ENCODE measurements around the gene NBPF12.
"Not testable (repeated sequence)": the region's sequence is repeated elsewhere in the genome, so short reads cannot be mapped to it uniquely, and the experiment has no call there.

DNA sequence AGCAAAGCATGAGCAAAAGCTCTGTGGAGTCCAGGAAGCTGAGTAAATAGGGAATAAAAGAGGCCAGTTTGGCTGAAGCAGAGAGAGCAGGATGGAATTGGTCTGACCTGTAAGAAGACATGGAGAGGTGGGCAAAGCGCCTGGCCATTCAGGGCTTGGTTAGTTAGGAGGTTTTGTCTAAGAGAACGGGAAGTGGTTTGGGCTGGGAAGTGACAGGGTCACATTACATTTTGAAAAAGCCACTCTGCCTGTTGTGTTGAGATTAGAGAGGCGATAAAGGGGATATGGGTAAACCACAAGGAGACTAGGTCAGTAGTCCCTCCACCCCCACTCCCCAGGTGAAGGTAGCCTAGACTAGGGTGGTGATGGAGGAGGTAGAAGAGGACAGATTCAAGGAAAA is 662 bp upstream of the NBPF12 start:
- not testable (repeated sequence) for TF ChIP-seq EP300 (conservative IDR thresholded peaks at IDR 0.05; ENCODE audit: poor library complexity, severe bottlenecking); EZH2 (IDR thresholded peaks at IDR 0.05; ENCODE audit: borderline replicate concordance, insufficient read depth, low read length, poor library complexity, severe bottlenecking); CTCF (IDR thresholded peaks at IDR 0.05; ENCODE audit: poor library complexity, severe bottlenecking); POLR2AphosphoS5 (IDR thresholded peaks at IDR 0.05); RAD21 (conservative IDR thresholded peaks at IDR 0.05); TAF1 (IDR thresholded peaks at IDR 0.05; ENCODE audit: low read depth); SMC3 (conservative IDR thresholded peaks at IDR 0.05; ENCODE audit: poor library complexity); MXI1 (conservative IDR thresholded peaks at IDR 0.05; ENCODE audit: poor library complexity, severe bottlenecking)
- TF ChIP-seq, protein P1, sequence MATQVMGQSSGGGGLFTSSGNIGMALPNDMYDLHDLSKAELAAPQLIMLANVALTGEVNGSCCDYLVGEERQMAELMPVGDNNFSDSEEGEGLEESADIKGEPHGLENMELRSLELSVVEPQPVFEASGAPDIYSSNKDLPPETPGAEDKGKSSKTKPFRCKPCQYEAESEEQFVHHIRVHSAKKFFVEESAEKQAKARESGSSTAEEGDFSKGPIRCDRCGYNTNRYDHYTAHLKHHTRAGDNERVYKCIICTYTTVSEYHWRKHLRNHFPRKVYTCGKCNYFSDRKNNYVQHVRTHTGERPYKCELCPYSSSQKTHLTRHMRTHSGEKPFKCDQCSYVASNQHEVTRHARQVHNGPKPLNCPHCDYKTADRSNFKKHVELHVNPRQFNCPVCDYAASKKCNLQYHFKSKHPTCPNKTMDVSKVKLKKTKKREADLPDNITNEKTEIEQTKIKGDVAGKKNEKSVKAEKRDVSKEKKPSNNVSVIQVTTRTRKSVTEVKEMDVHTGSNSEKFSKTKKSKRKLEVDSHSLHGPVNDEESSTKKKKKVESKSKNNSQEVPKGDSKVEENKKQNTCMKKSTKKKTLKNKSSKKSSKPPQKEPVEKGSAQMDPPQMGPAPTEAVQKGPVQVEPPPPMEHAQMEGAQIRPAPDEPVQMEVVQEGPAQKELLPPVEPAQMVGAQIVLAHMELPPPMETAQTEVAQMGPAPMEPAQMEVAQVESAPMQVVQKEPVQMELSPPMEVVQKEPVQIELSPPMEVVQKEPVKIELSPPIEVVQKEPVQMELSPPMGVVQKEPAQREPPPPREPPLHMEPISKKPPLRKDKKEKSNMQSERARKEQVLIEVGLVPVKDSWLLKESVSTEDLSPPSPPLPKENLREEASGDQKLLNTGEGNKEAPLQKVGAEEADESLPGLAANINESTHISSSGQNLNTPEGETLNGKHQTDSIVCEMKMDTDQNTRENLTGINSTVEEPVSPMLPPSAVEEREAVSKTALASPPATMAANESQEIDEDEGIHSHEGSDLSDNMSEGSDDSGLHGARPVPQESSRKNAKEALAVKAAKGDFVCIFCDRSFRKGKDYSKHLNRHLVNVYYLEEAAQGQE (IDR thresholded peaks at IDR 0.05; ENCODE audit: borderline replicate concordance) = not testable (repeated sequence)

All from neural cell (in vitro differentiated cells).